Activated naive CD4-positive, alpha-beta T cell treated with anti-CD3 and anti-CD28 coated beads, Interleukin-2, amount 50 U/mL, for 24 hours (primary cell): ENCODE measurements around the gene ELK3.

Source experiments
- H3K27ac Mint-ChIP-seq: one replicate; pipeline ENCODE4 v1.8.0; 2021; ENCODE audit warnings: mild to moderate bottlenecking, mixed read lengths
- H3K27me3 Mint-ChIP-seq: one replicate; pipeline ENCODE4 v1.8.0; 2021; ENCODE audit warnings: mixed read lengths
- H3K36me3 Mint-ChIP-seq: one replicate; pipeline ENCODE4 v1.8.0; 2021; ENCODE audit warnings: mixed read lengths
- H3K4me1 Mint-ChIP-seq: one replicate; pipeline ENCODE4 v1.8.0; 2021; ENCODE audit warnings: mixed read lengths
- H3K4me3 Mint-ChIP-seq: one replicate; pipeline ENCODE4 v1.8.0; 2021; ENCODE audit warnings: mild to moderate bottlenecking, mixed read lengths
- H3K9me3 Mint-ChIP-seq: one replicate; pipeline ENCODE4 v1.8.0; 2021; ENCODE audit warnings: mixed read lengths

The ELK3 gene

DNA sequence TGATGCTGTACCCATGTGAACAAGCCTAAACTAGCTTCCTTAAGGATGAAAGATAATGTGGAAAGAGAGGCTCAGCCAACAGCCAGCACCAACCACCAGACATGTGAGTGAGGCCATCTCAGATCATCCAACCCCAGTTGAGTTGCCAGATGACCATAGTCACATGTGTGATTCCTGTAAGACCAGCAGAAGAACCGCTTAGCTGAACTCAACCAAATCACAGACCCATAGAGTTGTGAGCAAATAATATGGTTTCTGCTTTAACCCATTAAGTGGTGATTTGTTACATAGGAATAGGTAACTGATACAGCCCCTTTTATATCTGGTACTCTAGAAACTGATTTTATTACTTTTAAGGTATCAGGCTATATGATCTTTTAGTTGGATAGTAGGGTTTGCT, 17.6 kb upstream of the ELK3 start:
- H3K27me3 Mint-ChIP-seq = no peaks in the 10 kb centered on the region
- peaks cover 3% of the 10 kb centered on the region for H3K36me3 Mint-ChIP-seq
- H3K4me1 Mint-ChIP-seq = peaks cover 16% of the 10 kb centered on the region
- H3K4me3 Mint-ChIP-seq = no peak overlapping the region
- peak overlapping the region; percentile 90 for H3K27ac Mint-ChIP-seq
- peaks cover 4% of the 10 kb centered on the region for H3K9me3 Mint-ChIP-seq

- H3K9me3 Mint-ChIP-seq = peaks cover 4% of the 10 kb centered on the region
- peak overlapping the region; percentile 90 for H3K27ac Mint-ChIP-seq
- H3K27me3 Mint-ChIP-seq = no peaks in the 10 kb centered on the region
- peaks cover 16% of the 10 kb centered on the region for H3K4me1 Mint-ChIP-seq
- H3K4me3 Mint-ChIP-seq = peak overlapping the region; percentile 51
- peaks cover 3% of the 10 kb centered on the region for H3K36me3 Mint-ChIP-seq
Observed at GRCh38 chr12:96177013-96177412, 17.2 kb upstream of the ELK3 start.

GRCh38 chr12:96183734-96184370, 10.3 kb upstream of the ELK3 start:
- H3K27ac Mint-ChIP-seq = no peak overlapping the region
- no peaks in the 10 kb centered on the region for H3K9me3 Mint-ChIP-seq
- H3K4me1 Mint-ChIP-seq = peaks cover 22% of the 10 kb centered on the region
- H3K36me3 Mint-ChIP-seq = no peaks in the 10 kb centered on the region
- no peak overlapping the region for H3K4me3 Mint-ChIP-seq
- no peaks in the 10 kb centered on the region for H3K27me3 Mint-ChIP-seq

GRCh38 chr12:96185914-96186313, 8.3 kb upstream of the ELK3 start:
- Mint-ChIP-seq H3K27ac (no peak overlapping the region), H3K27me3 (no peaks in the 10 kb centered on the region), H3K4me1 (peaks cover 42% of the 10 kb centered on the region), H3K36me3 (no peaks in the 10 kb centered on the region), H3K9me3 (no peaks in the 10 kb centered on the region), H3K4me3 (no peak overlapping the region)

GRCh38 chr12:96186607-96187301, 7.4 kb upstream of the ELK3 start:
- H3K27ac Mint-ChIP-seq = peak overlapping the region; percentile 44
- no peaks in the 10 kb centered on the region for H3K27me3 Mint-ChIP-seq
- no peak overlapping the region for H3K4me3 Mint-ChIP-seq
- H3K9me3 Mint-ChIP-seq = no peaks in the 10 kb centered on the region
- H3K36me3 Mint-ChIP-seq = no peaks in the 10 kb centered on the region
- peaks cover 42% of the 10 kb centered on the region for H3K4me1 Mint-ChIP-seq

- no peaks in the 10 kb centered on the region for H3K36me3 Mint-ChIP-seq
- H3K27ac Mint-ChIP-seq = peak overlapping the region; percentile 37
- no peak overlapping the region for H3K4me3 Mint-ChIP-seq
- no peaks in the 10 kb centered on the region for H3K27me3 Mint-ChIP-seq
- H3K4me1 Mint-ChIP-seq = peaks cover 54% of the 10 kb centered on the region
- no peaks in the 10 kb centered on the region for H3K9me3 Mint-ChIP-seq
Observed at GRCh38 chr12:96187956-96188355, 6.2 kb upstream of the ELK3 start.

DNA sequence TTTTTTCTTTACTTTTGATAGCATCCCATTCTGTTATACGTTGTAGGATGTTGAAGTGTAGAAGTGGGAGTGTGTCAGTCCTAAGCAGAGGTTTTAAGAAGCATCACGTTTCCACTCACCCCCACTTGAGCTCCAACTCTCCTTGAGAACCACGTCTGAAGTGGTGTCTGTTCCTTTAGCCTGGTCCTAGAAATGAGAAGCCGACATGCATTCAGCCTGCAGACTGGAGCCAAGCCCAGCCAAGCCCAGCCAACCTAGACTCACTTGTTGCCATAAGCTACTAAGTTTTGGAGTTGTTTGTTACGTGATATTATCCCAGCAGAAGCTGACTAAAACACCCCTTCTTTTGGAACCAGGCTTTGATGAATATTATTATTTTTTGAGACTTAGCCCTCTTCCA, 4.4 kb upstream of the ELK3 start:
- Mint-ChIP-seq H3K36me3 (peaks cover 1% of the 10 kb centered on the region), H3K27ac (peak overlapping the region; percentile 89), H3K27me3 (no peaks in the 10 kb centered on the region), H3K4me1 (peaks cover 56% of the 10 kb centered on the region), H3K4me3 (no peak overlapping the region), H3K9me3 (no peaks in the 10 kb centered on the region)

GRCh38 chr12:96190413-96191108, 3.6 kb upstream of the ELK3 start:
- Mint-ChIP-seq H3K36me3 (peaks cover 1% of the 10 kb centered on the region), H3K9me3 (no peaks in the 10 kb centered on the region), H3K4me3 (no peak overlapping the region), H3K4me1 (peaks cover 56% of the 10 kb centered on the region), H3K27me3 (no peaks in the 10 kb centered on the region), H3K27ac (peak overlapping the region; percentile 32)

GRCh38 chr12:96192926-96193573, 1.1 kb upstream of the ELK3 start:
- Mint-ChIP-seq H3K4me3 (peak overlapping the region; percentile 84), H3K27me3 (no peaks in the 10 kb centered on the region), H3K36me3 (peaks cover 4% of the 10 kb centered on the region), H3K9me3 (no peaks in the 10 kb centered on the region), H3K27ac (peak overlapping the region; percentile 89), H3K4me1 (peaks cover 60% of the 10 kb centered on the region)

GRCh38 chr12:96194576-96194889, 358 bp downstream of the ELK3 start:
- Mint-ChIP-seq H3K27me3 (no peaks in the 10 kb centered on the region), H3K27ac (peak overlapping the region; percentile 100), H3K4me1 (peaks cover 62% of the 10 kb centered on the region), H3K36me3 (peaks cover 4% of the 10 kb centered on the region), H3K9me3 (no peaks in the 10 kb centered on the region), H3K4me3 (peak overlapping the region; percentile 98)

- no peaks in the 10 kb centered on the region for H3K27me3 Mint-ChIP-seq
- H3K4me1 Mint-ChIP-seq = peaks cover 62% of the 10 kb centered on the region
- no peaks in the 10 kb centered on the region for H3K9me3 Mint-ChIP-seq
Observed at GRCh38 chr12:96194971-96195844, 1.0 kb downstream of the ELK3 start.

DNA sequence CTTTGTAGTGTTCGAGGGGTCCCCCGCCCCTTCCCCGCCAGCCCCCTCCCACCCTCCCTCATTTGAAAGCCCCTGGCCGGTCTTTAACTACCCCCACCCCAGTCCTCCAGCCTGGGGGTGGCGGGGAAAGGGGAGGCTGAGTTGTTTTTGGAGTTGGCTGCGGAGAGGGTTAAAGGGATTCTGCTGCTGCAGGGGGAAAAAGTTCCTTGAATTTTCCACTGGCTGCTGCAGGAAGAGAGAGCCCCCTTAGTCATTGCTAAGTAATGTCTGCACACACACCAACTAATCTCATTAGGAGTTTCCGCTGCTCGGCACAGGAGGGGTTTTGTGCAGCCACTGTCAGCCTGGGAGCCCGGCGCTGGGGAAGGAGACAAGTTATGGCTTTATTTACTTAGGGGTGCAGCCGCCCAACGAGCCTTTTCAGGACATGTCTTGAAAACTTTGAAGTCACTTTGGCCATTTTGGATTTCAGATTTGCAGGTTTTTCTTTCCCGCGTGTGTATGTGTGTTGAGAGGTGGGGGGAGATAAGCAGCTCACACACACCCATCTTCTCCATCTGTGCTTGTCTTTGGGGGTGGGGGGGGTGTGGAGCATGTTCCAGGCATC, 1.8 kb downstream of the ELK3 start:
- H3K4me1 Mint-ChIP-seq = peaks cover 58% of the 10 kb centered on the region
- no peaks in the 10 kb centered on the region for H3K27me3 Mint-ChIP-seq
- peak overlapping the region; percentile 100 for H3K27ac Mint-ChIP-seq
- H3K36me3 Mint-ChIP-seq = peaks cover 5% of the 10 kb centered on the region
- peak overlapping the region; percentile 97 for H3K4me3 Mint-ChIP-seq
- H3K9me3 Mint-ChIP-seq = no peaks in the 10 kb centered on the region

More at GRCh38 chr12:96194971-96195844, 1.0 kb downstream of the ELK3 start:
- peaks cover 5% of the 10 kb centered on the region for H3K36me3 Mint-ChIP-seq
- H3K4me3 Mint-ChIP-seq = peak overlapping the region; percentile 97
- H3K27ac Mint-ChIP-seq = peak overlapping the region; percentile 100

- peaks cover 65% of the 10 kb centered on the region for H3K4me1 Mint-ChIP-seq
Observed at GRCh38 chr12:96196781-96197180, 2.6 kb downstream of the ELK3 start.

DNA sequence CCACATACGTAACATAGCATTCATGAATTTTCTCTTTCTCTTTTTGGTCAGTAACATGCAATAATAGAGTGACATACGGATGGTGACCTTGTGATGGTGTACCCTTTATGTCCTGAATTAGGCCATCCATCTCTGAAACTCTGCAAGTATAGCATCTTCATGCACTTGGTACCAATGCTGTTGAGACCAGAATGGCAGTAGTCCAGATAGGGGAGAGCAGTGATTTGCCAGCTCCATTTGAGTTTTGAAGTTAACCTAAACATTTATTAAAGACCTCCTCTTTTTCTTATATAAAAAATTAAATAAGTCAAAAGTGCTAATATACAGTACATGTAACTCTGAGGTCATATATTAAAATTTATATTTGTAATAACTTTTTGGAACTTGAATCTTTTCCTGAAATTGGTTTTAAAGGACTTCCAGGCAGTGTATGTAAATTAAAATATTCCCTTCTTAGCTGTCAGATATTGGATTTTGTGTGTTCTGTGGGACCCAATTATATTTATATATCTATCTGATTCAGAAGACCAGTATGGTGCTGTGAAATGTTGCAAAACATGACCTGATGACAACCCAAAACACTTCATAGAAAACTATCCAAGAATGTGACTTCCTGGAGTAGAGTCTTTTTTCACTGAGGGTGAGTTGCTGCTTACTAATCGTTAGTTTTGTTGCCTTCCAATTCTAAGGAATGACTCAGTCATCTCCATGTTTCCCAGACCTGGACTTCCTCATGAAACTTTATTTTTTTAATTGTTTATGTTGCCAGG, 3.5 kb downstream of the ELK3 start:
- Mint-ChIP-seq H3K36me3 (peaks cover 8% of the 10 kb centered on the region), H3K4me1 (peaks cover 63% of the 10 kb centered on the region), H3K9me3 (no peaks in the 10 kb centered on the region)

More at GRCh38 chr12:96196781-96197180, 2.6 kb downstream of the ELK3 start:
- peak overlapping the region; percentile 97 for H3K4me3 Mint-ChIP-seq
- no peaks in the 10 kb centered on the region for H3K27me3 Mint-ChIP-seq
- peak overlapping the region; percentile 100 for H3K27ac Mint-ChIP-seq
- no peaks in the 10 kb centered on the region for H3K9me3 Mint-ChIP-seq
- peaks cover 5% of the 10 kb centered on the region for H3K36me3 Mint-ChIP-seq

More for the DNA sequence above, 3.5 kb downstream of the ELK3 start:
- no peaks in the 10 kb centered on the region for H3K27me3 Mint-ChIP-seq
- H3K27ac Mint-ChIP-seq = peak overlapping the region; percentile 100
- H3K4me3 Mint-ChIP-seq = peak overlapping the region; percentile 97
